Cardiac fibroblast (primary cell): ENCODE results near the gene QRSL1.
"Not testable (repeated sequence)": the region's sequence is repeated elsewhere in the genome, so short reads cannot be mapped to it uniquely, and the experiment has no call there.

Experiments used
- DNase-seq, 2 donors: peaks; one replicate each; pipeline versions ENCODE4 v3.0.0 to v3.0.0-alpha.2; 2010; ENCODE audit warnings: low read depth in 2 of 2
- H3K4me3 ChIP-seq, 2 donors: replicated peaks in 1 of 2; 1 replicate in 1 of 2; 2 replicates in 1 of 2; pipeline ENCODE4 v1.5.1; 2011; ENCODE audit warnings: low read depth in 2 of 2, low read length in 2 of 2, mild to moderate bottlenecking in 2 of 2, moderate library complexity in 1 of 2
- TF ChIP-seq, protein P1 (sequence below): IDR thresholded peaks from one replicate; pipeline ENCODE4 v1.5.1; 2011; ENCODE audit warnings: low read depth, mild to moderate bottlenecking, low read length, inconsistent platforms

QRSL1 gene, protein sequence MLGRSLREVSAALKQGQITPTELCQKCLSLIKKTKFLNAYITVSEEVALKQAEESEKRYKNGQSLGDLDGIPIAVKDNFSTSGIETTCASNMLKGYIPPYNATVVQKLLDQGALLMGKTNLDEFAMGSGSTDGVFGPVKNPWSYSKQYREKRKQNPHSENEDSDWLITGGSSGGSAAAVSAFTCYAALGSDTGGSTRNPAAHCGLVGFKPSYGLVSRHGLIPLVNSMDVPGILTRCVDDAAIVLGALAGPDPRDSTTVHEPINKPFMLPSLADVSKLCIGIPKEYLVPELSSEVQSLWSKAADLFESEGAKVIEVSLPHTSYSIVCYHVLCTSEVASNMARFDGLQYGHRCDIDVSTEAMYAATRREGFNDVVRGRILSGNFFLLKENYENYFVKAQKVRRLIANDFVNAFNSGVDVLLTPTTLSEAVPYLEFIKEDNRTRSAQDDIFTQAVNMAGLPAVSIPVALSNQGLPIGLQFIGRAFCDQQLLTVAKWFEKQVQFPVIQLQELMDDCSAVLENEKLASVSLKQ

DNA sequence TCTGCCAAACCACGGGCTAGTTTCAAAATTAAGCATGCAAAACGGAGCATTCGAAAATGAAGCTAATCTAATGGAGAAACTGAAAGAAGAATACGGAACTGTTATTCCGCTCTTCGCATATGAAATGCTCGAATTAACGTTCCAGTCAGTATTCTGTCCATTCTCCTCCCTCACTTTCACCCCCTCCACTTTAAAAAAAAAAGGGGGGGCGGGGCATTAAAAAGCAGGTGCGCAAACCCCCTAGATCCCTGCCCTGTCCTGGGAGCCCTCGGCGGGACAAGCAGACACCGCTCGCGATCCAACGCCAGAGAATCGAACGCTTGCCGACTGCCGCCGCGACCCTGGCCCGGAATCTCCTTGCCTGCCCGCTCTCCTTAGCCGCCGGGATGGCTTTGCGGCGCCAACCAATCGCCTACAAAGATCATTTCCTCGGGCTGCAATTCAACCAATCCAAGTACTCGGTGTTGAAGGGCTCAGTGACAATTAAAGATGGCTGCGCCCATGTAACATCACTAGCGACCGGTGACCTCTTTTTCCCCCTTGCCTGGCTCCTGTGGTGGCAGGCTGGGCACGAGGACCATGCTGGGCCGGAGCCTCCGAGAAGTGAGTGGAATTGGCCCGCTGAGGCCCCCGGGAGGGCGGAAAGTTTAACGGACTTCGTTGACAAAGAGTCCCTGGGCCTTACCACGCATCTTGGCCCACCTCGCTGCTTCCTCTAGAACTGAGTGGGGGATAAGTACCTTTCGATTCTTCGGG is at the start of gene QRSL1, which contains the start of gene RTN4IP1:
TSS of gene QRSL1 (plus strand) at position 476 of the 756 bp plus-strand sequence. CDS start at position 580, 104 bp downstream.
TSS of gene RTN4IP1 (minus strand) at position 396 of the 756 bp plus-strand sequence. CDS start 477 bp downstream, outside the sequence.
- H3K4me3 ChIP-seq: peak within 1 kb of the TSS; percentile 74 to 79
- peak; percentile 94 for DNase-seq
- TF ChIP-seq, protein P1, sequence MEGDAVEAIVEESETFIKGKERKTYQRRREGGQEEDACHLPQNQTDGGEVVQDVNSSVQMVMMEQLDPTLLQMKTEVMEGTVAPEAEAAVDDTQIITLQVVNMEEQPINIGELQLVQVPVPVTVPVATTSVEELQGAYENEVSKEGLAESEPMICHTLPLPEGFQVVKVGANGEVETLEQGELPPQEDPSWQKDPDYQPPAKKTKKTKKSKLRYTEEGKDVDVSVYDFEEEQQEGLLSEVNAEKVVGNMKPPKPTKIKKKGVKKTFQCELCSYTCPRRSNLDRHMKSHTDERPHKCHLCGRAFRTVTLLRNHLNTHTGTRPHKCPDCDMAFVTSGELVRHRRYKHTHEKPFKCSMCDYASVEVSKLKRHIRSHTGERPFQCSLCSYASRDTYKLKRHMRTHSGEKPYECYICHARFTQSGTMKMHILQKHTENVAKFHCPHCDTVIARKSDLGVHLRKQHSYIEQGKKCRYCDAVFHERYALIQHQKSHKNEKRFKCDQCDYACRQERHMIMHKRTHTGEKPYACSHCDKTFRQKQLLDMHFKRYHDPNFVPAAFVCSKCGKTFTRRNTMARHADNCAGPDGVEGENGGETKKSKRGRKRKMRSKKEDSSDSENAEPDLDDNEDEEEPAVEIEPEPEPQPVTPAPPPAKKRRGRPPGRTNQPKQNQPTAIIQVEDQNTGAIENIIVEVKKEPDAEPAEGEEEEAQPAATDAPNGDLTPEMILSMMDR: no peak

DNA sequence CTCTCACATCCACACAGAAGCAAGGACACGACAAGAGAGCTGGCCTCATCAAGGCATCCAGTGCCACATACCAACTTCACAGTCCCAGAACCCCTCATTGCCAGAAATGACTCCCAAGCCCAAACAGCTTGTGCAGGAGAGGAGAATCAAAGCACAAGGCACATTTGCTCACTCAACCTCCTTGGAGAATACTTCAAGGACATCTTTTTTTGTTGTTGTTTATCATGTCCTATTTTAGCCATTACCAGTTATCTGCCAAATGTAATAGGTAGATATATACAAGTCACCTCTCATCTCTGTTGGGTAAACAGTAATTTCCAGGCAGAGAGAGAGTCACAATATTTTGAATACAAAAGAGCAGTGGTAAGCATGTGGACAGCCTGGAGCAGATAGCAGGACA is 47.9 kb upstream of the QRSL1 start:
- no peak overlapping the region for H3K4me3 ChIP-seq
- TF ChIP-seq, protein P1: no peak
- no peak for DNase-seq

DNA sequence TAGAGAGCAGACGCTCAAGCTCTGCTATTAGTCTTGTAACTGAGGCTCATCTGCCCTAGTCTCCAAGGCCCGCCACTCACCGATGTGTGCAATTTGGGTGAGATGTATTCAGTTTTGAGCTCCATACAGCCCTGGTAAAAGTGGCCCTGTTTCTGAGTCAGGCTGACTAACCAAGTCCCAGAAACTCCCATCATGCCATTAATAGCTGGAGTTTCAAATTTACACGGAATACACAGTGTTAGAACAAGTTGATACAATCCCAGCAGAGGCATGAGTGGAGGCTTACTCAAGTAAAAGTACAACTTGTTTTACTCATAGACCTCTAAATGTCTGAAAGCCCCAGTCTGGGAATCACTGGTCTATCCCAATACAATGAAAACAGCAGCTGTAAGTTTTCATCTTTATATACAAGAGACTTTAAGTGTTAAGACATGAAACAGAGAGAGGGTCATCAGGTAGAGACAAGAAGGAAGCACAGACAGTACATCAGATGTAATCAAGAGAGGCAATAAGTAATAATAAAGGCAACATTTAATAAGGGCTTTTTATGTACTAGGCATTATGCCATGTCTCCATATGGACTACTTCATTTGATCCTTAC is 42.5 kb upstream of the QRSL1 start:
- no peak overlapping the region for H3K4me3 ChIP-seq
- peak in 1 of 2 donors; percentile 15 for DNase-seq
- TF ChIP-seq, protein P1: no peak

DNA sequence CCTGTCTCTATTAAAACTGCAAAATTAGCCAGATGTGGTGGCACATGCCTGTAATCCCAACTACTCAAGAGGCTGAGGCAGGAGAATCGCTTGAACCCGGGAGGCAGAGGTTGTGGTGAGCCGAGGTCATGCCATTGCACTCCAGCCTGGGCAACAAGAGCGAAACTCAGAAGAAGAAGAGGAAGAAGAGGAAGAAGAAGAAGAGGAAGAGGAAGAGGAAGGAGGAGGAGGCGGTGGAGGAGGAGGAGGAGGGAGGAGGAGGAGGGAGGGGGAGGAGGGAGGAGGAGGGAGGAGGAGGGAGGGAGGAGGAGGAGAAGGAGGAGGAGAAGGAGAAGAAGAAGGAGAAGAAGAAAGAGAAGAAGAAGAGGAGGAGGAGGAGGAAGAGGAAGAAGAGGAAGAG is 40.4 kb upstream of the QRSL1 start:
- not testable (repeated sequence) for DNase-seq, H3K4me3 ChIP-seq

DNA sequence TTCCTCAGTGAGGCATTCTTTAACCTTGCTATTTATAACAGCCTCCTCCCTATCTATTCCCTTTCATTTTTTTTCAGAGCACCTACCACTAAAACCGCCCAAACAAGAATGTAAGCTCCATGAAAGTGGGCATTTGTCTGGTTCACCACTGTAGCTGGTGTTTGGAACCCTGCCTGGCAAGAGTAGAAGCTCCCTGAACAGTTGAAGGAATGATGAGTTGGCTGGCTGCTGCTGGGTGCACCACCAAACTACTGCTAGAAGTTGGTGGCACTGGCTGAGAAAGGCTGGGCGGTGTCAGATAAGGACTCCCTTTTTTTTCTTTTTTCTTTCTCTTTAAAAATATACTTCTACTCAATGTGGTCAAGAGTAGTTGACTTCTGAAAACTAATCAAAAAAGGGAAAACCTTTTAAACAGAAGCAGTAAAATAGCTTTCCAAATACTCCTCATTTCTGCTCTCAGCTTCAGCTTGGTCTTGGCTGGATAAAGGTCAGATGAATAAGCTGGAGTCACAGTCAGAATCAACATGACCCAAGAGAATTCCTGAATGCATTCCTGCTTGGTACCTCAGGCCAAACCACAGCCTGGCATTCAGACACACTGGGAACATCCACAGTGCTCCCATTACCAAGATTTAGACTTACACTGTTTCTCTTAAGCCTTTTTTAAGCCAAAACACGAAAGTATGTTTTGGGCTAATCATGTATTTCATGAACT is 38.1 kb upstream of the QRSL1 start:
- DNase-seq: peak; percentile 77 to 81
- TF ChIP-seq, protein P1: no peak
- H3K4me3 ChIP-seq: no peak overlapping the region

DNA sequence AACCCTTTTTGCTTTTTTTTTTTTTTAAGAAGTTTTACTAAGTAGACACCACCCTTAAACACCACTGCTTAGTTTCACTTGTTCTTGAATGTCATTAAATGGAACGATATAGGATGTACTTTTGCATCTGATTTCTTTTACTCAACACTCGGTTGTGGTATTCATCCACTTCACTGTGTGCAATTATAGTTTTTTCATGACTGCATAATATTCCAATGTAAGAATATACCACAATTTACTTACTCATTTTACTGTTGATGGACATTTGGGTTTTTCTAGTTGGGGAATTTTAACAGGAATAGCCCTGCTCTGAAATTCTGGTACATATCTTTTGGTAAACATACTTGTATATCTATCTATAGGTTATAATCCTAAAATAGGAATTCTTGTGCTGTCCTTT is 29.9 kb upstream of the QRSL1 start:
- no peak overlapping the region for H3K4me3 ChIP-seq
- no peak for DNase-seq
- TF ChIP-seq, protein P1: no peak
